HCEC 1CT (cell line): Measurements from ENCODE around the gene DPYSL4.

ENCODE experiments used
- DNase-seq: peaks from one replicate; pipeline ENCODE4 v3.0.0-alpha.2; 2017

DPYSL4 gene

DNA sequence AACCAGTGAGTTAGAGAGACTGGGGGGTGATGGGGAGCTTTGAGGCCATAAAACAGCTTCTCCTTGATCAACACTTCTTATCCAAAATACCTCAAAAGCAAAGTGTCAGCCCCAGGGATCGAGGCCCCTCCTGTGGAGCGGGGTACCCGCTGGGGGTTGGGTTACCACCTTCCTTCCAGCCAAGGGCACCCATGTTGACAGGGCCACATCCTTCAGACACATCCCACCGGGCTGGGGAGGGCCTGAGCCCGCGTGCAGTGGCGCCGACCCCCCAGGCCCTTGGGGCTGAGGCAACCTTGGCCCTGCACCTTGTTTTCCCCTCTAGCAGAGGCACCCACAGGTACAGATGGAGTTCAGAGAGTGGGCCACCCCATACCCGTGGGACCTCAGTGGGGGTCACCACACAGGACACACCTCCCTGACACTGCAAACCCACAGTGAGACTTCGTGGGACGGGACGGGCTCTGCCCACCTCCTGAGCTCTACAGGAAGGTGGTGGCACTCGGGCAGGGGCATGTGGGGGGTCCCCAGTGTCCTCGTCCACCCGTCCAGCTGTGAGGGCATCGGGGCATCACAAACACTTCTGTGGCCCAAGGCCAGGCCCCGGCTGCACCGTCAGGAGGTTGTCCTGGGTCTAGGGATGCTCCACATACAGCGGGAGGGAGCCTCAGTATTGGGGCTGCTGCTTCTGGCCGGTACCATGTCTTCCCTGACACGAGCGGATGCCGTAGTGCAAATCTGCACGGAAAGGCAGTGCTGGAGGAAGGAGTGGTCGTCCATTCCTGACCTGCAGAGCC lies 10.7 kb downstream of the DPYSL4 start:
- no peak for DNase-seq

DNA sequence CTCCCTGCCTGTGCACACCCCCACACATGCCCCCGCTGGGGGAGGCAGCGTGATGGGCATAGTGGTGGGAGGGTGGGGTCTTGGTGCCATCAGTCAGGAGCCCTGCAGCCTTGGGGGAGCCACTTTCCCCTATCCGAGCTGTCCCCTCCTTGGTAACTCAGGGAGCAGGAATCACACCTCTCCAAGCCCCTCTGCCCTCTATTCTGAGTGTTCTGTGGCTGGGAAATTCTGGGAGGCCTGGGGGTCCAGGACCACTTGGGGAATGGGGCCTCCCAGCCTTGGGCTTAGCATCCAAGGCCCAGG lies 11.3 kb downstream of the DPYSL4 start:
- DNase-seq, result no peak

DNA sequence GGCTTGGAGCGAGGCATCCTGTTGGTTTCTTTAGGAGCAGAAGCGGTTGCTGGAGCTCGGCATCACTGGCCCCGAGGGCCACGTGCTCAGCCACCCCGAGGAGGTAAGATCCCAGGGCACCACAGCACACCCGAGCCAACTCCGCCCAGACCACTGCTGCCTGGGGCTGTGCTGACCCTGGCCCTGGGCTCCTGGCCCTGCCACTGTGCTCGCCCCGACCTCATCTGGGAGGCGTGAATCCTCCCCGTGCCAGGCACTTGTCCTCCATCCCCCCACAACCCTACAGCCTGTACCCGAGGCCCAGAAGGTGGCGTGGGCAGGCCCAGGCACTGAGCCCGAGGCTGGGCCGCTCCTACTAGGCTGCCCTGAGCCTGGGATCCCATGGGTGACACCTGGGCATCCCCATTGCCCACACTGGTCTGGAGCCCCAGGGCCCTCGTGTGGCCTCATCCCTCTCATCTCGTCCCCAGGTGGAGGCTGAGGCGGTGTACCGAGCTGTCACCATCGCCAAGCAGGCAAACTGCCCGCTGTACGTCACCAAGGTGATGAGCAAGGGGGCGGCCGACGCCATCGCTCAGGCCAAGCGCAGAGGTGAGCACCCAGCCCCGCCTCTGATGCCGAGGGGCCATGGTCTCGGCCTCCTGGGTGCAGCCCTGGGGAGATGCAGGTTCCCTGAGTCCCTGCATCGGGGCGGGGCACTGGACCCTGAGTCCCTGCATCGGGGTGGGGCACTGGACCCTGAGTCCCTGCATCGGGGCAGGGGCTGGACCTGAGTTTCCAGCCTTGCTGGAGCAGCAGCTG lies 11.8 kb downstream of the DPYSL4 start:
- no peak for DNase-seq

DNA sequence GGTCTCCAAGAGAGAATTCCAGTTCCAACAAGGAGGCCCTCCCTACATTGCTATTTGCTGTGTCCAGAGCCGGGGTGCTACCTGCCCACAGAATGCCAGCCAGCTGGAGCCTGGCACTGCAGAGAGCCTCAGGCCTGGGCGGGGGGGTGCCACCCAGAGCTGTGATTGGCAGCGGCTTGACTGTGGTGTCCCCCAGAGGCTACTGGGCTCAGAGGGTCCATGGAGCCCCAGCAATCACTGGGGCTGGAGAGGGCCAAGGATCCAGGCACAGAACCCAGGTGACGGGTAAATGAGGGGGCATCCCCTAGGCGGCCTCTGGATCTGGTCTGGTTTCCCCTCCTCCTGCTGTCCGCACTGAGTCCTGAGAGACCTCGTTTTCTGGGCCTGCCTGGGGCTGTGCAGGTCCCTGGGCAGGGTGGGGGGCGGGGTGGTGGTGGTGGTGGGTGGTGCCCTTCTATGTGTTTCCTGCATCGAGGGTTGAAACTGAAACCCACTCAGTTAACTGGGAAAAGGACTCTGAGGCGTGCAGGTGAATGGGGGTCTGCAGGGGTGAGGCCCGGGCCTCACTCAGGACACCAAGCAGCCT lies 12.6 kb downstream of the DPYSL4 start:
- DNase-seq, result no peak

DNA sequence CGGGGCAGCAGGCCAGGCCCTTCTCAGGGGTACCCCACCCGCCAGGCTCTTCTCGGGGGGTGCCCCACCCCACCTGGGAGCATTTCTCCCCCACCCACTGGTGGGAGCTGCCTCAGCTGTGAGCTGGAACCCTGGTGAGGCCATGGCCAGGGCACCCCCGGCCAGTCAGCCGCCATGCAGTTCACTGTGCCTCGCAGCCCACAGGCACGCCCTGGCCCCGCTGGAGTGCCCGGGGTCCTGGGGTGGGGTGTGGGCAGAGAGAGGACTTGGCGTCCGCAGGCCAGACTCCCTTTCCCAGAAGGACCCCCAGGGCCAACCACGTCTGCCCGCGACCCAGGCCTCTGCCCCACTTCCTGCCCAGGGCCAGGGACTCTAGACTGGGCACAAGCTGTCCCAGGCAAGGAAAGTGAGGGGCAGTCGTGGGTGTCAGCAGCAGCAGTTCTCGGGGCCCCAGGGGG lies 13.1 kb downstream of the DPYSL4 start:
- DNase-seq, result no peak

DNA sequence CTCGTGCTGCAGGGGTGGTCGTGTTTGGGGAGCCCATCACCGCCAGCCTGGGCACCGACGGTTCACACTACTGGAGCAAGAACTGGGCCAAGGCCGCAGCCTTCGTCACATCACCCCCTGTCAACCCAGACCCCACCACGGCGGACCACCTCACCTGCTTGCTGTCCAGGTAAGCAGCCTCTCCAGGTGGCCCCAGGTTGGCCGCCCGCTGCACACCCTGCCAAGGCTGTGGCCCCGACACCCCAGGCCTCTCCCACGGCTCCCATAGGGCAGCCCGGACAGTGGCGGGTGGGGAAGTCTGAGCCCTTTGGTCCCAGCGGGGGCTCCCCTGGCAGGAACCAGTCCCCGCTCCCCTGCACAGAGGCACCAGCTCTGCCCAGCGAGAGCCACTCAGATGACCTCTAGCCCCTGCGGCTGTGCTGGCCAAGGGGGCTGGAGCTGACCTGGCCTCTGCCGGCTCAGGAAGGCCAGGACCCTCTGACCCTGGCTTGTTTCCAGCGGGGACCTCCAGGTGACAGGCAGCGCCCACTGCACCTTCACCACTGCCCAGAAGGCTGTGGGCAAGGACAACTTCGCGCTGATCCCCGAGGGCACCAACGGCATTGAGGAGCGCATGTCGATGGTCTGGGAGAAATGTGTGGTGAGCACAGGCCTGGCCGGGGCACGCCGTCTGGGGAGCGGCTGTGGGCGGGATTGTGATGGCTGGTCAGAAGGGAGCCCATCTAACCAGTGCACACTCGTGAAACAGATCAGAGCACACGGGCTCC lies 13.8 kb downstream of the DPYSL4 start:
- no peak for DNase-seq

DNA sequence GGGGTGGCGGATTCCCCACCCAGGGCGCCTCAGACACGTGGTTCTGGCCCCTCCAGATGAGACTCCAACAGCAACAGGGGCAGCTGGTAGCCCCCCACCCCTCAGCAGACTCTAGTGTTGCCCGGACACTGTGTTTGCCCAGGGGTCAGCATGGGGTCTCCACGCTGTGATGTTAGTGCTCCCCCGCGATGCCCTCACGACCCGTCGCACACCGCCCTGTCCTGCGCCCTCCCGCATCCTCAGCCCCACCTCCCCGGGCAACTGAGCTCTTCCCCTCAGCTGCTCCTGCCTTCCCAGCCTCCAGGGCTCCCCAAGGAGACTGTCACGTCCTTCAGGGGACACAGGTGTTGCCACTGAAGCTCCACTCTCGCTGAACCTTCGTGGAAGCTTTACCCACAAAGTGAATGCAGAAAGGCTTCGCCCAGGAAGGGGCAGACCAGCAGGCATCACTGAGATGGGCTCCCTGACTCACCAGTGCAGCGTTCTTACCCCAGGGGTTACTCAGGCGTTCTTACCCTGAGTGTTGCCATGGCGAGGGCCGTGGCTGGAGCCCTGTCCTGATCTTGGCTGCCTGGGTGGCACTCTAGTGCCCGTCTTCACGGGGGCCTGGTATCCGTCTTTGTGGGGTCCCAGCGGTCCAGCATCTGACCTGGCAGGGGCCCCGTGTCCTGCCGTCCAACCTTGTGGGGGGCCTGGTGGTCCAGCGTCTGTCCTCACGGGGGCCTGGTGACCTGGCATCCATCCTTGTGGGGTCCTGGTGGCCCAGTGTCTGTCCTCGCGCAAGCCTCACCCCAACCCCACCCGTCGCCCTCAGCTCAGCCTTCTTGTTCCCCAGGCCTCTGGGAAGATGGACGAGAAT lies 14.6 kb downstream of the DPYSL4 start:
- no peak for DNase-seq

DNA sequence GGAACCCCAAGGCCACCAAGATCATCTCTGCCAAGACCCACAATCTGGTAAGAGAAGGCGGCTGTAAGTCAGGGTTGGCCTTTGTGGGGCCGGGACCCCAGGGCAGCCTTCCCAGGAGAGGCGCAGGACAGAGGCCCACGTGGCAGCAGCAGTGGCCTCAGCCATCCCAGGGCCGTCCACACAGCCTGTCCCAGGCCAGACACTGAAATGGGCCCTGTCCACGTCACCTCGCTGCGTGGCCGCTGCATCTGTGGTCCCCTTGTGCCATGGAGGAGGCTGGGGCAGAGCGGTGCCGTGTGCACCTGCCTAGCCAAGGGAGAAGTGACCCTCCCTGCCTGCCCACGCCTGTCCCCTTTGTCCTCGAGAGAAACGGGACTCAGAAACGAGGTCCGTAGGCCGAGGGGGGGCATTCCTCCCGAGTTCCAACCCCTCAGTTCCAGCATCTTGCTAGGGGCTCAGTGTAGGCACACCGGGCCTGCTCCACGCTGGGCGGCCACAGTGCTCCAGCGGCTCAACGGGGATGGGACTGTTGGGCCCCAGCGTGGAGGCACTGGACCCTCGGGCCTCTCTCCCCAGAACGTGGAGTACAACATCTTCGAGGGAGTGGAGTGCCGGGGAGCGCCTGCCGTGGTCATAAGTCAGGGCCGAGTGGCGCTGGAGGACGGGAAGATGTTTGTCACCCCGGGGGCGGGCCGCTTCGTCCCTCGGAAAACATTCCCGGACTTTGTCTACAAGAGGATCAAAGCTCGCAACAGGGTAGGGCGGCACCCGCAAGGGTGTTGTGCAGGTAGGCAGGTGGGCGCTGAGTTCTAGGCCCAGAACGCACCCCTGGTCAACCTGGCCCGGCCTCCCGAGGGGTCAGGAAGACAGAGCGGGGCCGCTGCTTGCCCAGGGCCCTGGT lies 15.6 kb downstream of the DPYSL4 start:
- DNase-seq, result no peak

DNA sequence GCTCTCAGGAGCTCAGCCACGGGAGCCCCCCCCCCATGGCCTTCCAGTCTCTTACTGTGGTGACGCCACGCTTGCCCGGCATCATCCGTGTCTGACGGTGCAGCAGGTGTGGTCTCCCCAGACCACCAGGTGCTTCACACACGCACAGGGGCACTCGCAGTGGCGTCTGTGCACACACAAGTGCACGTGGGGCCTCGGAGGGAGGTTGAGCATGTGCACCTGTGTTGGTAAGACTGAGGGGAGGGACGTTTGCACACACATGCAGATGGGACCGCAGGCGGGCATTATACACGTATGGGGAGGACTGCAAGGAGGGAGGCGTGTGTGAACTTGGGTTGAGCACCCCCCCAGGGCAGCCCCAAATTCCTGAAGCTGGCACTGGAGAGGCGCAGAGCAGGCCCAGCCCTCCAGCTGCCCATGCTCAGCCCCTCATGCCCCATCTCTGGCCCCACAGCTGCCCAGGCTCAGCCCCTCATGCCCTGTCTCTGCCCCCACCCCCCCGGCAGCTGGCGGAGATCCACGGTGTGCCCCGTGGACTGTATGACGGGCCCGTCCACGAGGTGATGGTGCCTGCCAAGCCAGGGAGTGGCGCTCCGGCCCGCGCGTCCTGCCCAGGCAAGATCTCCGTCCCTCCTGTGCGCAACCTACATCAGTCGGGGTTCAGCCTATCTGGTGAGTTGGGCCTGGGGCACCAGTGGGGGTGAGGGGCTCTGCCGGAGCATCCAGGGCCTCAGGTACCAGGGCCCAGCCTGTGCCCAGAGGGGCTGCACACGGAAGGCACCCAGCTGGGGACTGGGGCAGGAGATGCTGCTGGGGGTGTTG lies 16.7 kb downstream of the DPYSL4 start:
- DNase-seq, result no peak

DNA sequence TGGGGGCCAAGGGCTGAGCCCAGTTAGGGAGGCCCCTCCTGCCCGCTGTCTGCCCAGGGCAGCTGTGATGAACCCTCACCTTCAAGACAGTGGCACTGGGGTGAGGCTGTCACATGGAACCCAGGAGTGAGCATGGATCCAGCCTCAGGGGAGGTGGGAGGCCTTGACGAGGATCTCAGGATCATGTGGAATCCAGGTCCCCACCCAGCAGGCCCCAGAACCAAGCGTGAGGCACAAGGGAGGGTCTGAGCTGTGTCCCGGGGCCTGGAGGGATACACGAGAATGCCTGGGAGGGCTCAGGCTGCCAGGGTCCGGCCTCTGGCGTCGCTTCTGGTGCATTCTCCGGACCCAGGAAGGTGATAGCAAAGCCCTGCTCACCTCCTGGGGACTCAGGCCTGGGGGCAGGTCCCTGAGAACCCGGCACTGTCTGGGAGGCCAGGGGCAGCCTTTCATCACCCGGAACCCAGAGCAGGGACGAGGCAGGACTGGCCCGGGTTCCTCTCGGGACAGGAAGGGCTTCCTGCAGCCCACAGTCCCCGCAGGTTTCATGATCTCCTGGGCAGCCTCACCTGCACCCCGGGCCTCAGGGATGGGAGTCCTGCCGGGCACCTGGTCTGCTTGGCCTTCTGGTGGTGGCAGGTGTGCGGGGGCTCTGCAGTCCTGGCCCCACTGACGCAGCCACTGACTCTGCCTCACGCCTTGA lies 17.5 kb downstream of the DPYSL4 start:
- no peak for DNase-seq

DNA sequence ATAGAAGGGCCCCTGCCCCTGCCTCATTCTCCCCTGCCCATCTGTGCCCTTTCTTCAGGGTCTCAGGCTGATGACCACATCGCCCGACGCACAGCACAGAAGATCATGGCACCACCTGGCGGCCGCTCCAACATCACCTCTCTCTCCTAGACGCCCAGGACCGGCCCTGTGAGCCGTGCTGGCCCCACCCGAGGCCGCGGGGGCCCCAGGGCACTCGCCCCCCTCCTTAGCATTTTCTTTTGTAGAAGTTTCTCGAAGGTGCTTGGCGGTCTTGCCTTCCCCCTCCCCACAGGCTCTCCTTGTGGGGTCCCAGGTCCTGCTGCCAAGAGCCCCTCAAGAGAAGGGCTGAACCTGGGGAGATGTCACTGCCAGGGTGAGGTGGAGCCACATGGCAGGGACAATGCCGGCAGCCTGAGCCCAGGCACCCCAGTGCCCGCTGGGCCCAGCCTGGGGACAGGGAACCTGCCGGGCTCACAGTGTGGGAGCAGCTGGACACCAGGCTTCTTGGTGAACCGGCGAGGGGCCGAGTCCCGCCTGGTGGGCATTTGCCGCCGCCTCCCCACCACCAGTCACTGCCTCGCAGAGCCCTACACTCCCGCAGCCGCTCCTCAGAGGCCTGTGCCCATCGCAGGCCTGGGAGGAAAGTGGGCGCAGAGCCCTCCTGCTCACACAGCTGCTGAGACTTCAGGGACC lies 18.2 kb downstream of the DPYSL4 start:
- no peak for DNase-seq

DNA sequence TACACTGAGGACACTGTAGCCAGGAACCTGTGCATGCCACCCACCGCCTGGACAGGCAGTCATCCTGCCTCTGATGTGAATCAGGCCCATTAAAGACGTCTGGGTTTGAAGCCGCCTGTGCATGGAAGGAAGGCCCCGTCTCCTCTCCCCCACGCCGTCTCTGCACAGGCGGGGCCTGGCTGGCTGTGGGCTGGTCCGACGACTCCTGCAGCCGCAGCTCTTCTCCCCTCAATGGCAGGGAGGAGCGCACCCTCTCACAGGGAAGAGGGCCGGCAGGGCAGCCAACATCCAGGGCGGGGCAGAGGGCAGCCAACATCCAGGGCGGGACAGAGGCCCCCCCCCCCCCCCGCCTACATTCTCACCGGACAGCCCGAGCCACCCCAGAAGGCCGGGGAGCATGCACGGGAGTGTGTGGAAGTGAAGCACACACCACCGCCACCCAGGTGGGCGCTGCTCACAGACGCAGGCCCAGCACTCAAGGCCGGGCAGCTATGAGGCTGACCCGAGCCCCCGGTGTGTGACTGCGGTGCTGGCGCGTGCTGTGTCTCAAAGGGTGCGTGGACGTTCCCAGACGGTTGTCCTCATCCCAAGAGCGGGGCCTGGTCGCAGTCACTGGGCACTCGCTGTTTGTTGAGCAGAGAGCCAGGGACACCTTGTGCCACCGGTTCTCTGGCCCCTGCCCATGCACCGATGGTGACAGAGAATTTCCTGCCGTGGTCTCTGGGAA lies 19.1 kb downstream of the DPYSL4 start:
- no peak for DNase-seq

DNA sequence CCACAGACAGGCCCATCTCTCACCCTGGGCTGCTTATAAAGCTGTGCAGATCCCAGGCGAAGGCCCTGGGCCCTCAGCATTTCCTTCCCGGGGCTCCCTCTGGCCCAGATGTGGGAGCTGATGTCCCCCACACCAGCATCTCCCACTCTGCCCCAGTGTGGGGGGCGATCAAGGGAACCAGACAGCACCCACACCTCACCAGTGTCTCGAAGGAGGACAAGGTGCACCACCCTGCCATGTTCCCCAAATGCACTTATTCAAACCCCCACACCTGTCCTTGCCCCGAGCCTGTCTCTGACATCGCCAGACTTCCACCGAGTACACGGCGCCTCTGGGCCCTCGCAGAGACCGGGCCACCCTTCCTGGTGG lies 19.6 kb downstream of the DPYSL4 start:
- no peak for DNase-seq

DNA sequence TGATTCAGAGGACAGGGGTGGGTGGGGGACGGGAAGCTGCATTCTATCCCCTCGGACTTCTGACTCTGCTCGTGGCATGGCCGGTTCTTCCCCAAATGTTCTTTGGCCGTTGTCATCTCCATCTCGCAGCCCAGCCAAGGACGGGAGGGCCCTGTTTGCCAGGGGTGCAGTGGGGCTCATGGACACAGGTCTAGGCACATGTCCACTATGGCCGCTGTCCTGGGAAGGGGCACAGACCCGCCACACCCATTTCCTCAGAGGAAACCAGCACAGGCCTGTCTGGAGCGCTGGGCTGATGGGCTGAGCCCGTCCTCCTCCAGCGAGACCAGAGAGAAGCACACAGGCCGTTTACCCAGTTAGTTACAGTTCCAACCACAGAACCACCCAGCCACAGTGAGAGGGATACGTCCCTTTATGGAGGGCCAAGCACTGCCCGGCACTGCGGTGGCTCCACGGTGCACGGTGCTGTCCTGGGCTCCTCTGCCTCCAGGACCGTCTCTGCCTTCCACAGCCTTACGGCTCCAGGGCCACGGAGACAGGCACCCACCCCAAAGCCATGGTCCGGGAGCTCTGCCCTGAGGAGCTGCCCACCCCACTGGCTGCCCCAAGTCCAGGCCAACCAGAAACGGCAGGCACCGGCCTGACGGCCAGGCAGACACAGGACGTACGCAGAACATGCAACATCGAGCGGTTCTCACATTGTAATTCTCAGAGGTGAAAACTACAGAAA lies 20.2 kb downstream of the DPYSL4 start:
- no peak for DNase-seq

DNA sequence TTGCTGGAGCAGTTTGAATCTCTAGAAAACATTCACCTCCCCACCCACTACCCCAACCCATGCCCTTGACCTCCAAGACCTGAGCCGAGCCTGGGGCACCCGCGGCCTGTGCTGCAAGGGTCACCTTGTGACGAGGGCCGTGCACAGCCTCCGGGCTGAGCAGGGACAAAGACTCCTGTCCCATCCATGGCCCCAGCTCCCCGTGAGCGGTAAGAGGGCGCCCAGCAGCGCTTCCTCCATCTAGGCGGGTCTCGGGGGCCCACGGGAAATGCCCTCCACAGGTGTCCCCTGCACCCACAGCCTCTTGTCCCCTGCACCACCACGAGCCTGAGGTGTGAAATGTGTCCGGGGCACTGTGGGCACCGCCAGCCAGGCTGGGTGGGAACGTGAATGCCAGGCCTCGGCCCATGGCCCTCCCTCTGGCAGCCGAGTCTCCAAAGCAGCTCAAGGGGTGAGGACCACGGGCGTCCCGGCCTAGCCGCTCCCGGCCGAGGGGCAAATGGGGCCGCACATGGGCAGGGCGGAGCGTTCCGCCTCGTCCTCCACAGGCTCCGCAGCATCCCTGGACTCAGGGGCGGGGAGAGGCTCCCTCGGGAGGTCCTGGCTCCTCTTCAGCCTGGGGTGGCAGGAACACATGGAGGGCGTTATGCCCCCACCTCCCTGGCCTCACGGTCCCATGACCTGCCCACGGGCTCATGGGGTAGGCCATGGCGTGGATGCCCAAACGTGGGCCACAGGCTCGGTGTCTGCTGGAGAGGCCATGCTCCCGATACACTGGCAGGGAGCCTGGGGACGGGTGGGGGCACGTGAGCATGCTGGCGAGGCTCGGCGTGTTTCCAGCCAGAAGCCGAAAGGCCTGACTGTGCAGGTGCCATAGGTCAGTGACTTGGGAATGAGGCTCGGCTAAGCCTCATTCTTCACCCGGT lies 21.1 kb downstream of the DPYSL4 start:
- DNase-seq, result no peak

DNA sequence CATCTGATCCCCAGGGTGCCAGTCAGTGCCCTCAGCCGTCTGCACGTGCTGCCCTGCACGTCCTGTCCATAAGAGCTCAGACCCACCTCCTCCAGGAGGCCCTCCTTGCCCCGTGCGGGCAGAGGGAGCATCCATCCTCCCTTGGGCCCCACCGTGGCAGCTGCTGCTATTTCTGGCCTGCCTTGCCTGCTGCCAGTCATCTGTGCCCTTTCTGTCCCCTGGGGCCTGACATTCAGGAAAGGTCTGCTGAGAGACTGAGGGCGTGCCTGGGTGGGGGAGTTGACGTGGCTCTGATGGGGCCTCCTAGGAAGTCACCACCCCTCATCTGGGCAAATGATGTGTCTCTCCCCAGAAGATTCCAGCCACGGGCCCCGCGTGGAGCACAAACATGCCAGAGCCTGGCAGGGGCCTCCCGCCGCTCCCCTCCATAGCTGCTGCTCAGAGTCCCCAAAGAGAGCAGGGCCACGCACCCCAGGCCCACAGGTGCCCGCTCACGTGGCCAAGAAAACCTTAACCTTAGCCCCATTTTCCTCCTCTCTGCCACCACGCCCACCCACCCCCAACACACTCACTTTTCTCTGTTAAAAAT lies 21.8 kb downstream of the DPYSL4 start:
- no peak for DNase-seq
